ENCODE data around the gene MXD4. TPM values are rescaled to one million over a fixed set of nuclear protein-coding genes. Genes with fewer than 3 reads are reported as not detected.

The MXD4 gene
- total RNA-seq, 3 donors from 2014 or later, result 34.7 to 55.8 (median 37.9) TPM

DNA sequence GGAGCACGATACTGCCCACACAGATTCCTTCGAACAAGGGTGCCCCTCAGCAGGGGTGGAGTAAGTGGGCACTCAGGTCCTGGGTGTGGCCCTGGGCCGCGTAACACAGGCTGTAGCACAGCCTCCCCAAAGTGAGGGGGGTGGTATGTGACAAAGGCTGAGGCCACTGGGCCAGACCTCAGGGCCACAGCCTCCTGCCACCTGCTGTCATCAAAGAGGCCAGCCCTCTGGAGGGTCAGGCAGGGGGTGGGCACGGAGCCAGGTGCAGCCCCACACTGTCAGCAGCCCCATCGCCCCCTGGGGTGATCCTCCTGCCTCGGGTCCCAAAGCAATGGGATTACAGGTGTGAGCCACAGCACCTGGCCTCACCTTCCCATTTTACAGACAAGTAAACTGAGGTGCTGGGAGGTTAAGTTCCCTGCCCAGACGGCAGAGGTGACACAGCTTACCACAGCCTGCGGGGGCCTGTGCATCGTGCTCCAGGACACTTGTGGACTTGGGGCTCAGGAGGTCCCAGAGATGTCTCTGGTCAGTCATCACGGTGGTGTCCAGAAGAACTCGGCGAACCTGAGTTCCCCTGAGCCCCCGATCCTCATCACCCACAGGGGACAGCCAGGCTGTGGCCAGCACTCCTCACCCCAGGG is 27.5 kb upstream of the MXD4 start:
- Histone ChIP-seq H3K36me3 (no peaks in the 10 kb centered on the region), H3K27ac (no peak overlapping the region), H3K4me1 (no peaks in the 10 kb centered on the region), H3K4me3 (no peak overlapping the region), H3K9me3 (no peaks in the 10 kb centered on the region), H3K27me3 (no peaks in the 10 kb centered on the region)
- DNase-seq (ENCODE audit: low spot score in 2 of 2), result peak in 1 of 2 donors; percentile 49
- TF ChIP-seq POLR2AphosphoS5 (IDR thresholded peaks at IDR 0.05), result no peak
- no peak for TF ChIP-seq CTCF (IDR thresholded peaks at IDR 0.05)
- no peak for TF ChIP-seq POLR2A (IDR thresholded peaks at IDR 0.05)
- intact Hi-C loops (cut with DNase I; ENCODE audit: low total_unique reads), result no loop called here

GRCh38 chr4:2288051-2288541 is 26.2 kb upstream of the MXD4 start:
- Histone ChIP-seq H3K9me3 (no peaks in the 10 kb centered on the region), H3K4me3 (no peak overlapping the region), H3K4me1 (no peaks in the 10 kb centered on the region), H3K27me3 (no peaks in the 10 kb centered on the region), H3K27ac (no peak overlapping the region), H3K36me3 (no peaks in the 10 kb centered on the region)
- TF ChIP-seq POLR2A (IDR thresholded peaks at IDR 0.05) (no peak), POLR2AphosphoS5 (IDR thresholded peaks at IDR 0.05) (no peak), CTCF (IDR thresholded peaks at IDR 0.05) (no peak)
- no peak for DNase-seq (ENCODE audit: low spot score in 2 of 2)
- intact Hi-C loops (cut with DNase I; ENCODE audit: low total_unique reads), result no loop called here

DNA sequence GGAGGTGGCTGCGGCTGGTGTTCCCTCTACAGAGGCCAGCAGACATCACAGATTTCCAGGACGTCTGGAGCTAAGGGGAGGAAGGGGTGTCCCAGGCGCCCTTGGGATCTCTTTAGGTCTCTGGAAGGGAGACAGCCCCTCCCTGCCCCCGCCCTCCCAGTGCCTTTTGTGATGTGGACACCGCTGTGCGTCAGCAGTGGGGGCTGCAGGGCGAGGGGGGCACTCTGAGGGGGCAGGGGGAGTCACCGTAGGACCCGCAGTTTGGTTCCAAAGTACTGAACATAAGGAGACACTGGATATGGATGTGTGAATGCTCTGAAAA is 25.6 kb upstream of the MXD4 start:
- intact Hi-C loops (cut with DNase I; ENCODE audit: low total_unique reads), result no loop called here
- H3K4me1 ChIP-seq, result no peaks in the 10 kb centered on the region
- no peak overlapping the region for H3K27ac ChIP-seq
- TF ChIP-seq CTCF (IDR thresholded peaks at IDR 0.05) (no peak), POLR2A (IDR thresholded peaks at IDR 0.05) (no peak)
- no peak overlapping the region for H3K4me3 ChIP-seq
- DNase-seq (ENCODE audit: low spot score in 2 of 2), result no peak
- H3K36me3 ChIP-seq, result no peaks in the 10 kb centered on the region
- no peaks in the 10 kb centered on the region for H3K27me3 ChIP-seq
- H3K9me3 ChIP-seq, result no peaks in the 10 kb centered on the region

- H3K9me3 ChIP-seq, result no peaks in the 10 kb centered on the region
- intact Hi-C loops (cut with DNase I; ENCODE audit: low total_unique reads), result no loop called here
- TF ChIP-seq CTCF (IDR thresholded peaks at IDR 0.05), result no peak
- TF ChIP-seq POLR2AphosphoS5 (IDR thresholded peaks at IDR 0.05), result no peak
- no peak for TF ChIP-seq POLR2A (IDR thresholded peaks at IDR 0.05)
- no peak for DNase-seq (ENCODE audit: low spot score in 2 of 2)
- no peaks in the 10 kb centered on the region for H3K4me1 ChIP-seq
- H3K4me3 ChIP-seq, result no peak overlapping the region
- no peak overlapping the region for H3K27ac ChIP-seq
- H3K36me3 ChIP-seq, result no peaks in the 10 kb centered on the region
- no peaks in the 10 kb centered on the region for H3K27me3 ChIP-seq
Observed at GRCh38 chr4:2286904-2287593, 25.1 kb upstream of the MXD4 start.

DNA sequence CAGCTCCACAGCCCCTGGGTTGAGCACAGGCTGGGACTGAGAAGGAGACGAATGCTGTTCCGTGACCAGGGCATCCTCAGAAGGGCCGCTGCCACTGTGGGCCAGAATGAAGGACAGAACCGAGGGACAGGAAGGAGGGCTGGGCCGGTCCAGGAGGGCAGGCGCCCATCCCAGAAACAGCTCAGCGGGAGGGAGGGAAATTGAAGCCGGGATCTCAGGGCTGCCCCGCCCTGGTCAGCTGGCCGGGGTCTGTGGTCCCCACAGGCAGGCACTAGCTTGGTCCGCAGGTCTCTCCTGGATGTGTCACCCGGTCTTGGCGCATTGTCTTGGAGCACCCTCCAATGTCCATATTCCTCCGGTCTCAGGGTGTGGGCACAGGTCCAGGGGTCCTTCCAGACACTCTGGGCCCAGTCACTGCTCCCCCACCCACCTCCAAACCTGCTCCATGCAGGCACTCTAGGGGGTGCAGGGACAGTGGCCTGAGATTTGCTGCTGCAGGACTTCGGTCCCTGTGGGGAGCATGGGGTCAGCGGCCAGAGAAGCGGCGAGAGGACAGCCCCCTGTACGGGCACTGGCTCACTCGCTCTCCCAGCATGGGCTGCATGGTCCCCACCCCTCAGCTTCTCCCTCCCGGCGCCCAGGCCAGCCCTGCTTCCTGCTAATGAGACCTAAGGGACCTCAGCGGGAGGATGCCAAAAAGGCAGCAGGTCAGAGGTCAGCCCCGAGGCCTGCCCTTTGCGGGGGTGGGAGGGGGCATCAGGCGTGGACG is 23.9 kb upstream of the MXD4 start:
- H3K27ac ChIP-seq, result no peak overlapping the region
- DNase-seq (ENCODE audit: low spot score in 2 of 2), result no peak
- H3K4me3 ChIP-seq, result no peak overlapping the region
- no peaks in the 10 kb centered on the region for H3K4me1 ChIP-seq
- intact Hi-C loops (cut with DNase I; ENCODE audit: low total_unique reads), result no loop called here
- H3K9me3 ChIP-seq, result no peaks in the 10 kb centered on the region
- TF ChIP-seq POLR2A (IDR thresholded peaks at IDR 0.05) (no peak), CTCF (IDR thresholded peaks at IDR 0.05) (no peak), POLR2AphosphoS5 (IDR thresholded peaks at IDR 0.05) (no peak)
- H3K36me3 ChIP-seq, result no peaks in the 10 kb centered on the region
- H3K27me3 ChIP-seq, result no peaks in the 10 kb centered on the region
